K562 (cell line): ENCODE measurements around the gene MARS1. TPM values are rescaled to one million over a fixed set of nuclear protein-coding genes. Genes with fewer than 3 reads are reported as not detected.

Experiments
- DACH1 ChIP-seq: fragments of 450-650 bp; IDR thresholded peaks from 2 replicates; pipeline ENCODE4 v1.6.1; 2018; ENCODE audit not compliant: partially characterized antibody
- ERF ChIP-seq: fragments of 450-650 bp; formaldehyde crosslinking; IDR thresholded peaks from 2 replicates; pipeline ENCODE4 v1.4.0; 2020; ENCODE audit warnings: mild to moderate bottlenecking, mixed read lengths
- FOXK2 ChIP-seq, 2 experiments: fragments of 450-650 bp; IDR thresholded peaks in 1 of 2; conservative IDR thresholded peaks in 1 of 2; 2 replicates each; pipeline ENCODE4 v1.6.1; 2016; ENCODE audit warnings: low read depth in 2 of 2, mild to moderate bottlenecking in 1 of 2
- KLF6 ChIP-seq: fragments of 250-450 bp; sonication (Bioruptor Pico); IDR thresholded peaks from 2 replicates; pipeline ENCODE4 v1.4.0; 2020; ENCODE audit warnings: mild to moderate bottlenecking, moderate library complexity, borderline replicate concordance
- MCM7 ChIP-seq, 2 experiments: fragments of 450-650 bp; IDR thresholded peaks; 2 replicates each; pipeline ENCODE4 v1.6.1; 2016 to 2018
- MECOM ChIP-seq: fragments of 250-450 bp; sonication (Bioruptor Pico); IDR thresholded peaks from 2 replicates; pipeline ENCODE4 v1.8.0; 2022; ENCODE audit warnings: inconsistent platforms
- RB1 ChIP-seq: fragments of 450-650 bp; IDR thresholded peaks from 2 replicates; pipeline ENCODE4 v1.6.1; 2017; ENCODE audit warnings: low read depth, mild to moderate bottlenecking
- THRAP3 ChIP-seq: fragments of 450-650 bp; IDR thresholded peaks from 2 replicates; pipeline ENCODE4 v1.6.1; 2016; ENCODE audit warnings: mild to moderate bottlenecking, inconsistent platforms, borderline replicate concordance
- YY1 ChIP-seq, 3 experiments: IDR thresholded peaks; 2 replicates each; pipeline ENCODE4 v1.6.1; 2011; ENCODE audit warnings: low read length in 2 of 3, mild to moderate bottlenecking in 2 of 3, moderate library complexity in 2 of 3, borderline replicate concordance in 1 of 3, control low read depth in 1 of 3, low read depth in 1 of 3; ENCODE audit not compliant: insufficient read depth in 3 of 3, insufficient replicate concordance in 2 of 3, control insufficient read depth in 1 of 3, insufficient read length in 1 of 3; ENCODE audit errors: extremely low read depth in 1 of 3
- ZNF143 ChIP-seq: sonication (generic); formaldehyde crosslinking; IDR thresholded peaks from 2 replicates; pipeline ENCODE4 v1.9.0; 2022; ENCODE audit warnings: mild to moderate bottlenecking, missing genetic modification reagents
- polyA plus RNA-seq, 8 experiments: library from polyadenylated mRNA; depleted of rRNA in 4 of 8; stranded (reverse) in 5 of 8; unstranded in 3 of 8; fragments of >200 nt; fragmentation: Nextera tagmentation in 2 of 8; fragmentation: Illumina TruSeq in 1 of 8; extraction: Ambion mirVana in 2 of 8; extraction: Trizol in 1 of 8; gene quantifications; 2 replicates each; pipeline versions ENCODE4 v1.2.1 to v1.2.3, GENCODE V29; 2011 to 2014; ENCODE audit warnings: inconsistent platforms in 1 of 8, missing spikeins in 1 of 8
- total RNA-seq, 7 experiments: library from RNA; depleted of rRNA in 6 of 7; stranded (reverse); fragments of >200 nt in 6 of 7; fragmentation: Illumina TruSeq in 2 of 7; extraction: Trizol in 2 of 7; gene quantifications; 2 replicates each; pipeline versions ENCODE4 v1.2.1 to v1.2.3, GENCODE V29; 2011 to 2021; ENCODE audit warnings: low replicate concordance in 1 of 7
- TF ChIP-seq, protein P1 (sequence below): fragments of 250-450 bp; sonication (Bioruptor Pico); IDR thresholded peaks from 2 replicates; pipeline ENCODE4 v1.4.0; 2020; ENCODE audit warnings: mild to moderate bottlenecking
- TF ChIP-seq, protein P2 (sequence below): fragments of 450-650 bp; IDR thresholded peaks from 2 replicates; pipeline ENCODE4 v1.6.1; 2016; ENCODE audit warnings: low read depth
- TF ChIP-seq, protein P3 (sequence below): sonication (generic); formaldehyde crosslinking; IDR thresholded peaks from 2 replicates; pipeline ENCODE4 v1.8.0; 2022; ENCODE audit warnings: missing genetic modification reagents, mild to moderate bottlenecking, borderline replicate concordance
- TF ChIP-seq, protein P4 (sequence below): fragments of 450-650 bp; IDR thresholded peaks from 2 replicates; pipeline ENCODE4 v1.6.1; 2016; ENCODE audit warnings: antibody characterized with exemption

Gene MARS1
- total and polyA plus RNA-seq, 9 of the 15 experiments (the other 6 are each of a cell fraction or from before 2014, with no cell fraction given): 117 to 382 (median 220) TPM

DNA sequence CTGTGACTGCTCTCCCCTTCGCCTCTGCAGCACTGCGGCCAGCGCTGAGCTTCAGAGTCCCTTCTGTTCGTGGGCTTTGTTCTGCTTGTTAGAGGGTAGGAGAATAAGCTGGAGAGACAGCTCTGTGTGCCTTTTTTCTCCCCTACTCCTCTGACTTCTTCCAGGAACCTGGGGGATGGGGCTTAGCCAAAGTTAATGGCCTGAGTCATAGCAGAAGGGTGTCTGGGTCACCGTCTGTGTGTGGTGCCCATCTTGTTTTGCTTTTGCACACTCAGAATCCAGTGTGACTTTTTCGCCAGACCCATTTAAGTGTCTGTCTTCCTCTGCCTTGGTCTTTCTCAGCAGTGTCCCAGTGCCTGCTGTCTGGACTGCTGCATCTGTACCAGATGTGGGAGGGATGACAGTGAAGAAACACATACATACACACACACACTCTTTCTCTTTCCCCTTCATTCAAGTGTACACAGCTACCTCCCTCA, 65.0 kb downstream of the MARS1 start (continued):
- TF ChIP-seq FOXK2 (conservative IDR thresholded peaks at IDR 0.05 in 1 of 2, IDR thresholded peaks at IDR 0.05 in 1 of 2; ENCODE audit: low read depth in 2 of 2): peak in 1 of 2 experiments; percentile 59; a peak in 2 of 4 replicates
- TF ChIP-seq, protein P1, sequence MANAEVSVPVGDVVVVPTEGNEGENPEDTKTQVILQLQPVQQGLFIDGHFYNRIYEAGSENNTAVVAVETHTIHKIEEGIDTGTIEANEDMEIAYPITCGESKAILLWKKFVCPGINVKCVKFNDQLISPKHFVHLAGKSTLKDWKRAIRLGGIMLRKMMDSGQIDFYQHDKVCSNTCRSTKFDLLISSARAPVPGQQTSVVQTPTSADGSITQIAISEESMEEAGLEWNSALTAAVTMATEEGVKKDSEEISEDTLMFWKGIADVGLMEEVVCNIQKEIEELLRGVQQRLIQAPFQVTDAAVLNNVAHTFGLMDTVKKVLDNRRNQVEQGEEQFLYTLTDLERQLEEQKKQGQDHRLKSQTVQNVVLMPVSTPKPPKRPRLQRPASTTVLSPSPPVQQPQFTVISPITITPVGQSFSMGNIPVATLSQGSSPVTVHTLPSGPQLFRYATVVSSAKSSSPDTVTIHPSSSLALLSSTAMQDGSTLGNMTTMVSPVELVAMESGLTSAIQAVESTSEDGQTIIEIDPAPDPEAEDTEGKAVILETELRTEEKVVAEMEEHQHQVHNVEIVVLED (CRISPR knock-in tag): no peak
- TF ChIP-seq, protein P2, sequence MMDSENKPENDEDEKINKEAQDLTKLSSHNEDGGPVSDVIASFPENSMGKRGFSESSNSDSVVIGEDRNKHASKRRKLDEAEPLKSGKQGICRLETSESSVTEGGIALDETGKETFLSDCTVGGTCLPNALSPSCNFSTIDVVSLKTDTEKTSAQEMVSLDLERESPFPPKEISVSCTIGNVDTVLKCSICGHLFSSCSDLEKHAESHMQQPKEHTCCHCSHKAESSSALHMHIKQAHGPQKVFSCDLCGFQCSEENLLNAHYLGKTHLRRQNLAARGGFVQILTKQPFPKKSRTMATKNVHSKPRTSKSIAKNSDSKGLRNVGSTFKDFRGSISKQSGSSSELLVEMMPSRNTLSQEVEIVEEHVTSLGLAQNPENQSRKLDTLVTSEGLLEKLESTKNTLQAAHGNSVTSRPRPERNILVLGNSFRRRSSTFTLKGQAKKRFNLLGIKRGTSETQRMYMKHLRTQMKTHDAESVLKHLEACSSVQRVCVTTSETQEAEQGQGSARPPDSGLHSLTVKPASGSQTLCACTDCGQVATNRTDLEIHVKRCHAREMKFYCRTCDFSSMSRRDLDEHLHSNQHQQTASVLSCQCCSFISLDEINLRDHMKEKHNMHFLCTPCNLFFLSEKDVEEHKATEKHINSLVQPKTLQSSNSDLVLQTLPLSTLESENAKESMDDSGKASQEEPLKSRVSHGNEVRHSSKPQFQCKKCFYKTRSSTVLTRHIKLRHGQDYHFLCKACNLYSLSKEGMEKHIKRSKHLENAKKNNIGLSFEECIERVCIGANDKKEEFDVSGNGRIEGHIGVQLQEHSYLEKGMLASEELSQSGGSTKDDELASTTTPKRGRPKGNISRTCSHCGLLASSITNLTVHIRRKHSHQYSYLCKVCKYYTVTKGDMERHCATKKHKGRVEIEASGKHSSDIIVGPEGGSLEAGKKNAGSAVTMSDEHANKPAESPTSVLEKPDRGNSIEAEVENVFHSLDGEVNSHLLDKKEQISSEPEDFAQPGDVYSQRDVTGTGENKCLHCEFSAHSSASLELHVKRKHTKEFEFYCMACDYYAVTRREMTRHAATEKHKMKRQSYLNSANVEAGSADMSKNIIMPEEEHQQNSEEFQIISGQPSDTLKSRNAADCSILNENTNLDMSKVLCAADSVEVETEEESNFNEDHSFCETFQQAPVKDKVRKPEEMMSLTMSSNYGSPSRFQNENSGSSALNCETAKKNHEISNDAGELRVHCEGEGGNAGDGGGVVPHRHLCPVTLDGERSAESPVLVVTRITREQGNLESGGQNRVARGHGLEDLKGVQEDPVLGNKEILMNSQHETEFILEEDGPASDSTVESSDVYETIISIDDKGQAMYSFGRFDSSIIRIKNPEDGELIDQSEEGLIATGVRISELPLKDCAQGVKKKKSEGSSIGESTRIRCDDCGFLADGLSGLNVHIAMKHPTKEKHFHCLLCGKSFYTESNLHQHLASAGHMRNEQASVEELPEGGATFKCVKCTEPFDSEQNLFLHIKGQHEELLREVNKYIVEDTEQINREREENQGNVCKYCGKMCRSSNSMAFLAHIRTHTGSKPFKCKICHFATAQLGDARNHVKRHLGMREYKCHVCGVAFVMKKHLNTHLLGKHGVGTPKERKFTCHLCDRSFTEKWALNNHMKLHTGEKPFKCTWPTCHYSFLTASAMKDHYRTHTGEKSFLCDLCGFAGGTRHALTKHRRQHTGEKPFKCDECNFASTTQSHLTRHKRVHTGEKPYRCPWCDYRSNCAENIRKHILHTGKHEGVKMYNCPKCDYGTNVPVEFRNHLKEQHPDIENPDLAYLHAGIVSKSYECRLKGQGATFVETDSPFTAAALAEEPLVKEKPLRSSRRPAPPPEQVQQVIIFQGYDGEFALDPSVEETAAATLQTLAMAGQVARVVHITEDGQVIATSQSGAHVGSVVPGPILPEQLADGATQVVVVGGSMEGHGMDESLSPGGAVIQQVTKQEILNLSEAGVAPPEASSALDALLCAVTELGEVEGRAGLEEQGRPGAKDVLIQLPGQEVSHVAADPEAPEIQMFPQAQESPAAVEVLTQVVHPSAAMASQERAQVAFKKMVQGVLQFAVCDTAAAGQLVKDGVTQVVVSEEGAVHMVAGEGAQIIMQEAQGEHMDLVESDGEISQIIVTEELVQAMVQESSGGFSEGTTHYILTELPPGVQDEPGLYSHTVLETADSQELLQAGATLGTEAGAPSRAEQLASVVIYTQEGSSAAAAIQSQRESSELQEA: no peak
- TF ChIP-seq ERF: no peak
- TF ChIP-seq THRAP3: no peak
- no peak for TF ChIP-seq DACH1
- peak in 2 of 3 experiments; percentile 38 to 76 for TF ChIP-seq YY1 (IDR thresholded peaks at IDR 0.05; ENCODE audit: borderline replicate concordance in 1 of 3, control insufficient read depth in 1 of 3, extremely low read depth in 1 of 3, insufficient read depth in 3 of 3, insufficient read length in 1 of 3, insufficient replicate concordance in 2 of 3, low read depth in 1 of 3, low read length in 2 of 3)
- TF ChIP-seq, protein P3, sequence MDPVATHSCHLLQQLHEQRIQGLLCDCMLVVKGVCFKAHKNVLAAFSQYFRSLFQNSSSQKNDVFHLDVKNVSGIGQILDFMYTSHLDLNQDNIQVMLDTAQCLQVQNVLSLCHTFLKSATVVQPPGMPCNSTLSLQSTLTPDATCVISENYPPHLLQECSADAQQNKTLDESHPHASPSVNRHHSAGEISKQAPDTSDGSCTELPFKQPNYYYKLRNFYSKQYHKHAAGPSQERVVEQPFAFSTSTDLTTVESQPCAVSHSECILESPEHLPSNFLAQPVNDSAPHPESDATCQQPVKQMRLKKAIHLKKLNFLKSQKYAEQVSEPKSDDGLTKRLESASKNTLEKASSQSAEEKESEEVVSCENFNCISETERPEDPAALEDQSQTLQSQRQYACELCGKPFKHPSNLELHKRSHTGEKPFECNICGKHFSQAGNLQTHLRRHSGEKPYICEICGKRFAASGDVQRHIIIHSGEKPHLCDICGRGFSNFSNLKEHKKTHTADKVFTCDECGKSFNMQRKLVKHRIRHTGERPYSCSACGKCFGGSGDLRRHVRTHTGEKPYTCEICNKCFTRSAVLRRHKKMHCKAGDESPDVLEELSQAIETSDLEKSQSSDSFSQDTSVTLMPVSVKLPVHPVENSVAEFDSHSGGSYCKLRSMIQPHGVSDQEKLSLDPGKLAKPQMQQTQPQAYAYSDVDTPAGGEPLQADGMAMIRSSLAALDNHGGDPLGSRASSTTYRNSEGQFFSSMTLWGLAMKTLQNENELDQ (CRISPR knock-in tag): no peak
- peak; percentile 54; the same call in 1 of the 2 replicates for TF ChIP-seq ZNF143 (CRISPR knock-in tag)
- TF ChIP-seq KLF6 (CRISPR knock-in tag): no peak
- TF ChIP-seq MCM7 (IDR thresholded peaks at IDR 0.05): no peak
- no peak for TF ChIP-seq MECOM (CRISPR knock-in tag)
- TF ChIP-seq, protein P4, sequence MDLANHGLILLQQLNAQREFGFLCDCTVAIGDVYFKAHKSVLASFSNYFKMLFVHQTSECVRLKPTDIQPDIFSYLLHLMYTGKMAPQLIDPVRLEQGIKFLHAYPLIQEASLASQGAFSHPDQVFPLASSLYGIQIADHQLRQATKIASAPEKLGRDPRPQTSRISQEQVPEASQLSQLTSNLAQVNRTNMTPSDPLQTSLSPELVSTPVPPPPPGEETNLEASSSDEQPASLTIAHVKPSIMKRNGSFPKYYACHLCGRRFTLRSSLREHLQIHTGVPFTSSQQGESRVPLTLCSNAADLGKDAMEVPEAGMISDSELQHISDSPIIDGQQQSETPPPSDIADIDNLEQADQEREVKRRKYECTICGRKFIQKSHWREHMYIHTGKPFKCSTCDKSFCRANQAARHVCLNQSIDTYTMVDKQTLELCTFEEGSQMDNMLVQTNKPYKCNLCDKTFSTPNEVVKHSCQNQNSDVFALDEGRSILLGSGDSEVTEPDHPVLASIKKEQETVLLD: no peak
- no peak for TF ChIP-seq RB1
